ENCODE measurements around the gene ZNF678.

ZNF678 gene
- total RNA-seq = 2.9 to 19.0 (median 8.1) reads per million in 18 experiments

- DNase-seq = peak; percentile 93
Measured at GRCh38 chr1:227563324-227564201, at the start of gene ZNF678. Gene ZNF678, plus strand, starts transcription at chr1:227563556. Its CDS starts 87,436 bp downstream, at chr1:227650992.

GRCh38 chr1:227518876-227519275, 44.5 kb upstream of the ZNF678 start:
- DNase-seq = no peak

- no peak for DNase-seq
Measured at GRCh38 chr1:227521782-227522181, 41.6 kb upstream of the ZNF678 start.

GRCh38 chr1:227526524-227526923, 36.8 kb upstream of the ZNF678 start:
- DNase-seq = no peak

GRCh38 chr1:227532019-227532619, 31.2 kb upstream of the ZNF678 start:
- no peak for DNase-seq

- DNase-seq = no peak
Measured at GRCh38 chr1:227540170-227541098, 22.9 kb upstream of the ZNF678 start.

- DNase-seq = no peak
Measured at GRCh38 chr1:227541129-227541528, 22.2 kb upstream of the ZNF678 start.

GRCh38 chr1:227541796-227542152, 21.6 kb upstream of the ZNF678 start:
- DNase-seq = no peak

- peak; percentile 85 to 89 for DNase-seq
Measured at GRCh38 chr1:227542153-227543120, 20.9 kb upstream of the ZNF678 start.

- DNase-seq = no peak
Measured at GRCh38 chr1:227543283-227544066, 19.9 kb upstream of the ZNF678 start.

GRCh38 chr1:227544067-227545050, 19.0 kb upstream of the ZNF678 start:
- DNase-seq = no peak

GRCh38 chr1:227545361-227545760, 18.0 kb upstream of the ZNF678 start:
- no peak for DNase-seq

GRCh38 chr1:227546059-227546458, 17.3 kb upstream of the ZNF678 start:
- DNase-seq = no peak

- DNase-seq = no peak
Measured at GRCh38 chr1:227546598-227547309, 16.6 kb upstream of the ZNF678 start.

- DNase-seq = no peak
Measured at GRCh38 chr1:227547310-227548118, 15.8 kb upstream of the ZNF678 start.

- DNase-seq = no peak
Measured at GRCh38 chr1:227548119-227548397, 15.3 kb upstream of the ZNF678 start.

- no peak for DNase-seq
Measured at GRCh38 chr1:227548448-227548847, 14.9 kb upstream of the ZNF678 start.

- DNase-seq = no peak
Measured at GRCh38 chr1:227549892-227550291, 13.5 kb upstream of the ZNF678 start.

Data from inflammatory macrophage (primary cell).